Sciatic nerve (tissue), 2 donors: ENCODE data around the gene AP1M1. TPM values are rescaled to one million over a fixed set of nuclear protein-coding genes. Genes with fewer than 3 reads are reported as not detected.
"Not testable (repeated sequence)": the region's sequence is repeated elsewhere in the genome, so short reads cannot be mapped to it uniquely, and the experiment has no call there.

Experiments used
- ATAC-seq: fragments of 200-7000 bp; cut with Tn5 transposase; one replicate; pipeline ENCODE4 v1.9.1; 2020; ENCODE audit warnings: mild to moderate bottlenecking, moderate library complexity
- DNase-seq: peaks from one replicate; pipeline ENCODE4 v3.0.0-alpha.2; 2020; ENCODE audit warnings: low spot score
- intact Hi-C: fragments of 100-400 bp; cut with DNase I; formaldehyde crosslinking; loops from one replicate; pipeline ENCODE4 v1.14.2; 2022
- total RNA-seq: library from RNA; stranded (reverse); fragmentation: NEBNext Ultra II Directional; extraction: Animal tissue kit (Norgen Biotek cat#: 25700); gene quantifications from one replicate; pipeline ENCODE4 v1.2.1, GENCODE V29; 2021
- donor health status: DM: no; HTN: no; CAD: no.
- donor health status: DM: no; HTN: no; CAD: no.

AP1M1 gene
- total RNA-seq, result 76.8 TPM

- ATAC-seq (peak; percentile 97), DNase-seq (peak; percentile 98)
- intact Hi-C loops, result no loop called here
Measured at GRCh38 chr19:16197622-16198369, at the start of gene AP1M1. Gene AP1M1 (plus strand): TSS chr19:16197911. CDS start chr19:16198027, 116 bp downstream.

GRCh38 chr19:16148443-16149229 lies 49.1 kb upstream of the AP1M1 start:
- no peak for ATAC-seq
- intact Hi-C loops, result no loop called here
- DNase-seq, result no peak

- intact Hi-C loops, result no loop called here
- DNase-seq (no peak), ATAC-seq (no peak)
Measured at GRCh38 chr19:16153582-16154336, 44.0 kb upstream of the AP1M1 start.

DNA sequence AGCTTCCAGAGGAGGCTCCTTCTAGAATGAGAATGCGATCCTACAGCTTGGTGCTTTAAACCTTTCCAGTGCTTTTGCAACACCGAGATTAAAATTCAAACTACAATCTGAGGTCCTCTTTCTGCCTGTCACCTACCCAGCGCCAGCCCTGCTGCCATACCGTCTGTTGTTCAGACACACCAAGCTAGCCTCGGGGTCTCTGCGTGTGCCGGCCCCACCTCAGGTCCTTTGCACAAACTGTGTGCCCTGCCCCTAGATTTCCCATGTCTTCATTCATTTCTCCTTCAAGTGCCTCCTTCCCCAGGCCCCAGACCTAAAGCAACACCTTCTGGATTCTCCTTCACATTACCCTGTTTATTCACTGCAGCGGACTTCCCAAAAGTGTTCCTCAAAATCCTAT lies 43.2 kb upstream of the AP1M1 start:
- ATAC-seq (no peak), DNase-seq (no peak)
- intact Hi-C loops, result no loop called here

DNA sequence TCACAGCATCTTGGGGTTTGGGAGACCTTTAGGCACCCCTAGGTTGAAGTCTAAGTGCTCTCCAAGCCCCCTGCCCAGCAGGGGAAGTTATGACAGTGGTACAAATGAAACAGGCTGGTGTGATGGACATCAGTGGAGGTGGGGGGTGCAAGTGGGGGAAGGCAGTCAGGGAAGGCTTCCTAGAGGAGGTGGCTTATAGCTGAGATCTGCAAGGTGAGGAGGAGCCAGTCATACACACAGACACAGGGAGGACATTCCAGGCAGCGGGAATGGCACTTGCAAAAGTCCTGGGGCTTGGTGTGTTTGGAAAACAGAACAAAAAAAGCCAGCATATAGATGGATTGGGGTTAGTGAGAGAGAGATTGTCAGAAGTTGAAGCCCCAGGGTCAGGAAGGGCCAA lies 42.6 kb upstream of the AP1M1 start:
- DNase-seq (no peak), ATAC-seq (no peak)
- intact Hi-C loops, result no loop called here

- intact Hi-C loops, result no loop called here
- ATAC-seq (no peak), DNase-seq (no peak)
Measured at GRCh38 chr19:16156904-16157303, 40.8 kb upstream of the AP1M1 start.

- ATAC-seq (no peak), DNase-seq (no peak)
- intact Hi-C loops, result no loop called here
Measured at GRCh38 chr19:16157601-16158000, 40.1 kb upstream of the AP1M1 start.

- no peak for ATAC-seq
- no peak for DNase-seq
- intact Hi-C loops, result no loop called here
Measured at GRCh38 chr19:16159655-16160054, 38.1 kb upstream of the AP1M1 start.

DNA sequence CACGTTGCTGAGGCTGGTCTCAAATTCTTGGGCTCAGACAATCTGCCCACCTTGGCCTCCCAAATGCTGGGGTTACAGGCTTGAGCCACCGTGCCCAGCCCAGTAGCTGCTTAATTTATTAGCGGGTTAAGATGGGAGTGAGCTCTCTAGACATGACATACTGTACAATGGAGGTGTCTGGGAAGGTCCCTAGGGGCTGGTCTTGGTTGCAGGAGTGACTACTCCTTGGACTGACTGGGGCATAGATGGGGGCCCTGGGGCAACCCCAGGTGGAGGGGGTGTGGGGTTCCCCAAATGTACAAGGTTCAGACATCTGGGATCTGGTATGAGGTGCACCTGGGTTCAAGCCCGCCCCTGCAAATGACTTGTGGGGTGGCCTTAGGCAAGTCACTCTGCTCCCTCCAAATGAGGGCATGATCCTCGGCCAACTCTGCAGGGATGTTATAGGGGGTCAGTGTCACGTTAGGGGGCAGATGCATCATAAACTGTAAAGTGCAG lies 37.2 kb upstream of the AP1M1 start:
- DNase-seq, result no peak
- intact Hi-C loops, result no loop called here
- ATAC-seq, result no peak

DNA sequence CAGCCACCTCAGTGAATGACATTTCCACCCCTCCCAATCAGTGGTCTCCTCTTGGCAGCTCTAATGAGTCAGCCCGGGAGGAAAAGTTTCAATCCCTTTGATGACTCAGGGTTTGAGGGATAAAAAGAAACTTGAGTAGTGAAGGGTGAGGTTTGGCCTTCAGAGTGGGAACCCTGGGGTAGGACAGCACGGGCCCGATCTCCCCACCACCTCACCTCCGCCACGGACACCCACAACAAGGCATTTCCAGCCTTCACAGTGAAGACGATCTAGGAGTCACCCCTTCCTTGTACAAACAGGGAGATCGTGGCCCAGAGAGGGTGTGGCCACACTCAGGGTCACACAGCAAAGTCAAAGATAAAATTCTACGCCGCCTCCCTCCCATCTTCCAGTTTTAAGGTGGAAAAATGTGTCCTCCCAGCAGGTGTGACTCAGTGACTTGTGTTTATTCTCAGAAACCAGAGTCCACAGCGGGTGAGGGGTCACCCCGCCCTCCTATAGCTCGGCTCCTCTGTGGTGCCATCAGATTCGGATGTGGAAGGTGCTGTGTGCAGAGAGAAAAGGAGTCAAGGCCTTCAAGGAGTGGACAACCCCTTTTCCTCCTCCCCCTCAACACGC lies 36.7 kb upstream of the AP1M1 start:
- no peak for ATAC-seq
- intact Hi-C loops, result no loop called here
- DNase-seq, result no peak

DNA sequence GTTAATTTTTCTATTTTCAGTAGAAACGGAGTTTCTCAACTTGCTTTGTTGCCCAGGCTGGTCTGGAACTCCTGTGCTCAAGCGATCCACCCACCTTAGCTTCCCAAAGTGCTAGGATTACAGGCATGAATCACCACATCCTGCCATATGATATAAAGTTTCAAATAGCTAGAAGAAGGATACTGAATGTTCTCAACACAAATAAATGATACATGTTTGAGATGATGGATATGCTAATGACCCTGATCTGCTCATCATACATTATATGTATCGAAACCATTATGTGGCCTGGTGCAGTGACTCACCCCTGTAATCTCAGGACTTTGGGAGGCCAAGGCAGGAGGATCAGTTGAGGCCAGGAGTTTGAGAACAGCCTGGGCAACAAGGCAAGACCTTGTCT lies 35.9 kb upstream of the AP1M1 start:
- DNase-seq, result no peak
- intact Hi-C loops, result no loop called here
- ATAC-seq, result no peak

DNA sequence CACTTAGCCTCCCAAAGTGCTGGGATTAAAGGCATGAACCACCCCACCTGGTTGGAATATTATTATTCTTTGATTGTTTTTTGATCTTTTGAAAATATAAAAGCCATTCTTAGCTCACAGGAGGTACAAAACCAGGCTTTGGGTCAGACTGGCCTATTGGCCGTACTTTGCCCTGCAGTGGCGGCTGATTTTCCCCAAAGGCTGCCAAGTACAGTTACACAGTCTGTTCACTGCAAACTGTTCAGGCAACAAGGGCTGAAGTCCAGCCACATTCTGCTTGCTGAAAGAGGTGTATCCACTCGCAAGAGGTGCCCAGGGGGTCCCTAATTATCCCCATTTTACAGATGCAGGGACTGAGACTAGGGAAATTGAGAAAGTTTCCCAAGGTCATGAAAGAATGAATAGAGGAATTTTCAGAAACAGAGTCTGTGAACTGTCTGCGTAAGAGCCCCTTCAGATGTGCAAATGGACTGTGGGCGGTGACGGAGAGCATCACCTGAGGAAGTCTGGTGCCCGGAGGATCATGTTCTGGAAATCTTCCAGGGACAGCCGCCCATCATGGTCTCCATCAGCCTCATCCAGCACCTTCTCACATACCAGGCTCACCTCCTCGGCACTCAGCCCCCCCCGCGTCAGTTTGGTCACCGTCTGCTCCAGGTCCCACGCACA lies 33.4 kb upstream of the AP1M1 start:
- no peak for DNase-seq
- ATAC-seq, result no peak
- intact Hi-C loops, result no loop called here

DNA sequence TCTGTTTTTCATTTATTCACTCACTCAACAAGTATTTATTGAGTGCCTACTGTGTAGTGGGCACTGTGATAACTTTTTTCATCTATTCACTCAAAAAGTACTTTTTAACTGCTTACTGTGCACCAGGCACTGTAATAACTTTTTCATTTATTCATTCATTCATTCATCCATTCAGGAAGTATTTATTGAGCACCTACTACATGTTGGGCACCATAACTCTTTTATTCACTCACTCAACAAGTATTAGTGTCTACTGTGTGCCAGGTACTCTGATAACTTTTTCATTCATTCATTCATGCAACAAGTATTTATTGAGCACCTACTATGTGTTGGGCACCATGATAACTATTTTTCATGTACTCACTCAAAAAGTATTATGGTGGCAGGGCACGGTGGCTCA lies 31.3 kb upstream of the AP1M1 start:
- no peak for DNase-seq
- ATAC-seq, result no peak
- intact Hi-C loops, result no loop called here

DNA sequence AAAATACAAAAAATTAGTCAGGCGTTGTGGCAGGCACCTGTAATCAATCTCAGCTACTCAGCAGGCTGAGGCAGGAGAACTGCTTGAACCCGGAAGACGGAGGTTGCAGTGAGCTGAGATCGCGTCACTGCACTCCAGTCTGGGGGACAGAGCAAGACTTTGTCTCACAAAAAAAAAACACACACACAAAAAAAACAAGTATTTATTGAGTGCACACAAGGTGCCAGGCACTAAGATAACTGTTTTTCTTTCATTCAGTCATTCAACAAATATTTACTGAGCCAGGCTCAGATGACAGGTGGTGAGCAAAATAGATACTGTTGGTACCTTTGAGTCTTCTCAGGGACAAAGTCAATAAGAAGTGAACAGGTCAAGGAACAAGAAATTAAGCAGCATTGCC lies 30.7 kb upstream of the AP1M1 start:
- intact Hi-C loops, result no loop called here
- DNase-seq (no peak), ATAC-seq (no peak)

- no peak for DNase-seq
- intact Hi-C loops, result loop anchor here (2.0 kb wide), 1 partner anchor 646 kb away; no protein-coding TSS in a partner anchor
- no peak for ATAC-seq
Measured at GRCh38 chr19:16168465-16169081, 29.1 kb upstream of the AP1M1 start.

GRCh38 chr19:16170134-16170533 lies 27.6 kb upstream of the AP1M1 start:
- intact Hi-C loops, result no loop called here
- DNase-seq, result no peak
- no peak for ATAC-seq

DNA sequence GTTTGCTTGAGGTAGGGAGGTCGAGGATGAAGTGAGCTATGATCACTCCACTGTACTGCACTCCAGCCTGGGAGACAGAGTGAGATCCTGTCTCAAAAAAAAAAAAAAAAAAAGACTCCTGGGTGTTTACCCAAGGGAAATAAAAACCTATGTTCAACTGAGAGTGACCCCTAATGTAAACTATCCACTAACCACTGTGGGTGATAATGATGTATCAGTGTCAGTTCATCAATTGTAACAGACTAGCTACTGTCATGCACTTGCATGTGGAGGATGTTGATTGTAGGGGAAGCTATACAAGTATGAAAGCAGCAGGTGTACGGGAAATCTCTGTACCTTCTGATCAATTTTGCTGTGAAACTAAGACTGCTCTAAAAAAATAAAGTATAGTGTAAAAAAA lies 21.8 kb upstream of the AP1M1 start:
- intact Hi-C loops, result no loop called here
- no peak for ATAC-seq
- no peak for DNase-seq

GRCh38 chr19:16178866-16179265 lies 18.8 kb upstream of the AP1M1 start:
- DNase-seq, ATAC-seq, intact Hi-C loops: not testable (repeated sequence)
